ENCODE results near the gene ZNF322.

Gene ZNF322

GRCh38 chr6:26594131-26594498, 65.4 kb downstream of the ZNF322 start:
- TF ChIP-seq, protein P1, sequence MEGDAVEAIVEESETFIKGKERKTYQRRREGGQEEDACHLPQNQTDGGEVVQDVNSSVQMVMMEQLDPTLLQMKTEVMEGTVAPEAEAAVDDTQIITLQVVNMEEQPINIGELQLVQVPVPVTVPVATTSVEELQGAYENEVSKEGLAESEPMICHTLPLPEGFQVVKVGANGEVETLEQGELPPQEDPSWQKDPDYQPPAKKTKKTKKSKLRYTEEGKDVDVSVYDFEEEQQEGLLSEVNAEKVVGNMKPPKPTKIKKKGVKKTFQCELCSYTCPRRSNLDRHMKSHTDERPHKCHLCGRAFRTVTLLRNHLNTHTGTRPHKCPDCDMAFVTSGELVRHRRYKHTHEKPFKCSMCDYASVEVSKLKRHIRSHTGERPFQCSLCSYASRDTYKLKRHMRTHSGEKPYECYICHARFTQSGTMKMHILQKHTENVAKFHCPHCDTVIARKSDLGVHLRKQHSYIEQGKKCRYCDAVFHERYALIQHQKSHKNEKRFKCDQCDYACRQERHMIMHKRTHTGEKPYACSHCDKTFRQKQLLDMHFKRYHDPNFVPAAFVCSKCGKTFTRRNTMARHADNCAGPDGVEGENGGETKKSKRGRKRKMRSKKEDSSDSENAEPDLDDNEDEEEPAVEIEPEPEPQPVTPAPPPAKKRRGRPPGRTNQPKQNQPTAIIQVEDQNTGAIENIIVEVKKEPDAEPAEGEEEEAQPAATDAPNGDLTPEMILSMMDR (IDR thresholded peaks at IDR 0.05; ENCODE audit: low read length, missing control alignments), result no peak
- H3K4me3 ChIP-seq (replicated peaks; ENCODE audit: low read depth, low read length), result no peak overlapping the region
- DNase-seq (ENCODE audit: low read depth), result no peak

- TF ChIP-seq, protein P1 (IDR thresholded peaks at IDR 0.05; ENCODE audit: low read length, missing control alignments), result no peak
- H3K4me3 ChIP-seq (replicated peaks; ENCODE audit: low read depth, low read length), result no peak overlapping the region
- DNase-seq (ENCODE audit: low read depth), result no peak
Measured at GRCh38 chr6:26593278-26594130, 66.0 kb downstream of the ZNF322 start.

DNA sequence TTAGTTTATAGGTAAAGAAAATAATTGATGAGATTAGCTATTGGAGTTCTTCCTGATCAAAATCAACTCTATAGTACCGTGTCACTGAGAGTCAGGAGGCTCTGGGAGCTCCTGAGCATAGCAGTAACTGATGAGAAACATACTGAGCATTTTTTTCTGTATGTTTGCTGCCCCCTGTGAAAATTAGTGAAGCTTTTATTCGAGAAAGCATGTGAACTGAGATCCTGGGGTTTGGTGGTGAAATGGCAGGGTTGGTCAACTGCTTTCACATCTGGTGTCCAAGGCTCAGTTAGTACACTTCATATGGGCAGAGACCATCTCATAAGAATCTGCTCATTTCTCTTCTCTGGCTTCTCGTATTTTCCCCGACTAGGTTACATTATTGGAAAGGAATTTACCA, 66.9 kb downstream of the ZNF322 start:
- TF ChIP-seq, protein P1 (IDR thresholded peaks at IDR 0.05; ENCODE audit: low read length, missing control alignments), result peak; percentile 20
- H3K4me3 ChIP-seq (replicated peaks; ENCODE audit: low read depth, low read length), result no peak overlapping the region
- DNase-seq (ENCODE audit: low read depth), result peak; percentile 49

- H3K4me3 ChIP-seq (replicated peaks; ENCODE audit: low read depth, low read length), result no peak overlapping the region
- TF ChIP-seq, protein P1 (IDR thresholded peaks at IDR 0.05; ENCODE audit: low read length, missing control alignments), result no peak
- no peak for DNase-seq (ENCODE audit: low read depth)
Measured at GRCh38 chr6:26588965-26589364, 70.6 kb downstream of the ZNF322 start.

All from fibroblast of pulmonary artery (primary cell).